Adipose tissue (tissue), 3 donors: ENCODE data around the gene ZNF516. TPM values are rescaled to one million over a fixed set of nuclear protein-coding genes. Genes with fewer than 3 reads are reported as not detected.

ENCODE experiments used
- H3K27ac ChIP-seq: one replicate; pipeline ENCODE4 v1.5.1; 2013; ENCODE audit warnings: low read depth, low read length
- WGBS, 3 donors: extraction: QIAGEN DNeasy Blood & Tissue Kit; methylation state at CpG; one replicate each; pipeline ENCODE4 v1.1.7; 2013; 5-methylcytosine and 5-hydroxymethylcytosine counted together
- polyA plus RNA-seq, 3 donors: library from polyadenylated mRNA; stranded (reverse); fragments of 200-250 nt; gene quantifications; one replicate each; pipeline ENCODE4 v1.2.3, GENCODE V29; 2013
- donor health status: healthy with polysubstance abuse.
- donor health status: Bipolar disorder and iron deficiency.
- donor health status: healthy.

Gene ZNF516
- polyA plus RNA-seq, 3 donors, result 3.1 to 4.7 (median 4.2) TPM

DNA sequence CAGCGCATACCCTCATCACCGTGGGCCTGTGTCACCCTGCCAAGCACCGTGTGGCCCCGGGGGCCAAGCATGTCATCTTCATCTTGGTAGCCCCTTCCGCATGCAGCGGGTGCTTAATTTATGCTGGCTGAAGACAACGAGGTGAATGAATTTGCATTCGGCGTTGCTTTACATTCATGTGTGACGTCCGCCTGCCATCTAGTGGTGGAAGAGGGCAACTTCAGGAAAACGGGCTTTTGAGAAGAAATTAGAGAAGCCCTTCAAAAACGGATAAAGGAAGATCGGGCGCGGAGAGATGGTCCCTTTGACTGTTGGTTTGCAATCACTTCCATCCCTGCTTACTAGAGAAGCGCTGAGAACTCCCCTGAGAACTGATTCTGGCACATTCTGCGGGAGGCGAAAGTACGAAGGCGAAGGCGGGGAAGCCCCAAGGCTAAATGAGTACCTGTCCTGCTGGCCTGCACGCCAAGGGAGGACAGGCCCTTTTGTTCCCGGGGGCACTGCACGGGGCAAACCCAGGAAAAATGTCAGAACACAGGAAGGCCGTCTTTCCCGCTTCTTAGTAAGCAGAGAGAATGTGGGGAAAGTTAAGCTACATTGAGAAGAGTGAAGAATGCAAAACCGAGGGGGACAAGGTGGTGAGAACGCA is 145.9 kb downstream of the ZNF516 start:
- 20 to 35% (median 30%) methylated on average over 29 of the region's 29 CpGs for WGBS, 3 donors
- H3K27ac ChIP-seq, result no peak overlapping the region

DNA sequence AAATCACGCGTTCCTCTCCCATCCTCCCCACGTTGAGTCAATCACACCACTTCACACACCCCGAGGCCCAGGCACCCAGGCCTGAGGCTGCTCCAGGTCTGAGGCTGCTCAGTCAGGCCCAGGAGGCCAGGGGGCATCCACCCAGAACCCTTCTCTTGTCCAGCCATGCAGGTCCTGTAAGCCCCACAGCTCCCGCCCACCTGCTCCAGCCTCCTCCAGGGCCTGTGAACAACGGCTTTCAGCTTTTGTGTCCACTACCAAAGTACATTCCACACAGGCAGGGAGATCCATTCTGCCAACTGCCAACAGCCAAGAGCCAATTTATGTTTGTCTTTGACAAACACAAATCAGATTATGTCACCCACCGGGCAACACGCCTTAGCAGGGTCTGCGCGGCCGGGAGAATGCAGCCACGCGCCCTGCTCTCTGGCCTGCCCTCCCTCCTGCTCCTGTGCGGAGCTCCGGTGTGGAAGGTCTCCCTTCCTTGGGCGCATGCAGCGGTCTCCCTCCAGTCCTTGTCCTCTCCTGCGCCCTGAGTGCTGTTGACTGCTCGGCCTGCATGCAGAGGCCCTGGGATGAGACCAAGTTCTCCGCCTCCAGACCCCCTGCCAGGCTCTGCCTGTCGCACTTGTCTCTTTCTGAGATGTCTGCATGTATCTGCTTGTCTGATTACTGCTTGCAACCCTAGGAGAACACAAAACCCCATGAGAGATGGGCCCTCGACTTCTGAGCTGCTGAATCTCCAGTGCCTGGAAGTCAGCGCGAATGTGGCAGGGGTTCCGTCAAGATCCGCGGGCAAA is 146.6 kb downstream of the ZNF516 start:
- no peak overlapping the region for H3K27ac ChIP-seq
- WGBS, 3 donors, result 36 to 88% (median 81%) methylated on average over 27 of the region's 27 CpGs

GRCh38 chr18:76347341-76347740 is 147.7 kb downstream of the ZNF516 start:
- H3K27ac ChIP-seq, result no peak overlapping the region
- WGBS, 3 donors, result 89 to 94% (median 93%) methylated on average over 6 to 7 of the region's 7 CpGs

GRCh38 chr18:76346490-76347130 is 148.4 kb downstream of the ZNF516 start:
- no peak overlapping the region for H3K27ac ChIP-seq
- 88 to 93% (median 91%) methylated on average over 29 of the region's 29 CpGs for WGBS, 3 donors

GRCh38 chr18:76345901-76346300 is 149.1 kb downstream of the ZNF516 start:
- no peak overlapping the region for H3K27ac ChIP-seq
- WGBS, 3 donors, result 89 to 98% (median 92%) methylated on average over 4 of the region's 4 CpGs

DNA sequence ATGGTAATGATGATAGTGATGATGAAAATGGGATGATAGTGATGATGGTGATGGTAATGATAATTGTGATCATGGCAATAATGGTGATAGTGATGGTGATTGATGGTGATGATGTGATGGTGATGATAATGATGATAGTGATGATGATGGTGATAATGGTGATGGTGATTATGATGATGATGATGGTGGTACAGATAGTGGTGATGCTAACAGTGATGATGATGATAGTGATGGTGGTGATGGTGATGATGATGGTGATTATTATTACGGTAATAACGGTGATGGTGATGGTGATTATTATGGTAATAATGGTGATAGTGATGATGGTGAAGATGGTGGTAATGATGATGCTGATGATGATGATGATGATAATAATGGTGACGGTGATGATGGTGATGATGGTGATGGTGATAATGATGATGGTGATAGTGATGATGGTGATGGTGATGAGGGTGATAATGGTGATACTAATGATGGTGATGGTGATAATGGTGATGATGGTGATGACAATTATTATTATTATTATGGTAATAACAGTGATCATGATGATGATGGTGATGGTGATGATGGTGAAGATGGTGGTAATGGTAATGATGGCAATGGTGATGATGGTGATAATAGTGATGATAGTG is 151.0 kb downstream of the ZNF516 start:
- H3K27ac ChIP-seq, result no peak overlapping the region
- 95 to 97% (median 97%) methylated on average over 3 of the region's 3 CpGs for WGBS, 3 donors

GRCh38 chr18:76340410-76340809 is 154.6 kb downstream of the ZNF516 start:
- H3K27ac ChIP-seq, result no peak overlapping the region
- WGBS, 3 donors, result 79 to 92% (median 88%) methylated on average over 2 of the region's 2 CpGs

- no peak overlapping the region for H3K27ac ChIP-seq
- 43 to 65% (median 58%) methylated on average over 2 of the region's 2 CpGs for WGBS, 3 donors
Measured at GRCh38 chr18:76339246-76339620, 155.8 kb downstream of the ZNF516 start.

DNA sequence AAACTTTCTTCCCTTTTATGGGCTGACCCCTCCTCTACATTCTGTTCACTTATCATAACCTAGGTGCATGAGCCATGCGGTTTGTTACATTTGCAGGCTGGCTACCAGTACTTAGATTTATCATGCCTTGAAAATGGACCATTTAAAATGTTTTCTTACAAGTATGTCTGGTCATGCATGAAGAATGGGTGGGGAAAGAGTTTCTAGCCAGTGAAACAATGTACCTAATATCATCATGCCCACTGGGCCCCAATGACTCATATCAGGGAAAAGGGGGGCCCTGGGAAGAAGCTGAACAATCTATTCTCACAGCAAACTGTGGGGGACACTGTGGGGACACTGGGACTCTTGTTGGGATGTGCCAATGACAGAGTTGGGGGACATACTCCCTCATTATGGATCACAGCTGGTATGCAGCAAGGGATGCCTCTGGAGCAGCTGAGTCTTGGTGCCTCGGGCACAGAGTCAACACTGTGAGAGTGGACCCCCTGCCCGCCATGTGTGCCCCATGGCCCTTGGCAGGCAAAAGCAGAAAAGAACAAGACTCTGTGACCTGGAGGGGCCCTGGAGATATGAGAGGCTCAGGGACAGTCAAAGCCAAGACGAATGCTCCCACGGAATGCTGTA is 156.3 kb downstream of the ZNF516 start:
- H3K27ac ChIP-seq, result no peak overlapping the region
- WGBS, 3 donors, result 76 to 82% (median 78%) methylated on average over 5 of the region's 5 CpGs

- 88 to 95% (median 94%) methylated on average over 9 of the region's 9 CpGs for WGBS, 3 donors
- no peak overlapping the region for H3K27ac ChIP-seq
Measured at GRCh38 chr18:76338088-76338487, 157.0 kb downstream of the ZNF516 start.

DNA sequence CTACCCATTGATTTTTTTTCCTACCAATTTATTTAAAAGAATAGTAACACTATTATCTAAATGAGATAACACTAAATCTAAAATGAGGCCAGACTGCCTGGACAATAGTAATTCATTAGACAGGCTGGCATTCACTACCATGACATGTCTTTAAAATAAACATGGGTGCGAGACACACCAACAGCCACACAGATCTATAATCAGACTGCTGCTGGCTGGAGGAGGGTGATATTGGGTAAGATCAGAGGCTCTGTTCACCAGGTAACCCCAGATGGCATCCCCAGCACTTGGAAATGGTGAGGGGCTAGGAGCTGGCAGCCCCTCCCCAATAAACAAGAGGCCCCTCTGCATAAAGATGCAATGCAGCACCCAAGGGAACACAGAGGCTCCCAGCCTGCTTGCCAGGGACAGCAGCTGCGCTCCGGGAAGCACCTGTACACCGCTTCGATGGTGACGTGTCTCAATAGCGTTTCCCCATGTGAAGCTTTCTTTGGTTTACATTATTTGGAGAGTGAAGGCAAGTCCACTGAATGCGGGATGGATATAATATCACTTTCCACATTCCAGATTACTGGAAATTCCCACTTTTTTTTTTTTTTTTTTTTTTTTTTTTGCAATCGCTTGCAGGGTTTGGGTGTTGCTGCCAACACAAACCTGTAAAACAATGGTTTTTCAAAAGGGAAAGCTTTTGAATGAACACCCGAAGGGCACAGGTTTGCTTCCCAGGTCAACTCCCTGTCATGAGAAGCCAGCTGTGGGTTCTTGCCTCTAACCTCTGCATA is 159.0 kb downstream of the ZNF516 start:
- WGBS, 3 donors, result 74 to 79% (median 75%) methylated on average over 10 of the region's 10 CpGs
- H3K27ac ChIP-seq, result no peak overlapping the region

- WGBS, 3 donors, result 70 to 77% (median 71%) methylated on average over 4 of the region's 4 CpGs
Measured at GRCh38 chr18:76328140-76328539, 166.9 kb downstream of the ZNF516 start.

GRCh38 chr18:76323891-76324290 is 171.2 kb downstream of the ZNF516 start:
- WGBS, 3 donors, result 31 to 90% (median 90%) methylated on average over 7 of the region's 7 CpGs
- no peak overlapping the region for H3K27ac ChIP-seq

More at GRCh38 chr18:76328140-76328539, 166.9 kb downstream of the ZNF516 start:
- H3K27ac ChIP-seq, result no peak overlapping the region

DNA sequence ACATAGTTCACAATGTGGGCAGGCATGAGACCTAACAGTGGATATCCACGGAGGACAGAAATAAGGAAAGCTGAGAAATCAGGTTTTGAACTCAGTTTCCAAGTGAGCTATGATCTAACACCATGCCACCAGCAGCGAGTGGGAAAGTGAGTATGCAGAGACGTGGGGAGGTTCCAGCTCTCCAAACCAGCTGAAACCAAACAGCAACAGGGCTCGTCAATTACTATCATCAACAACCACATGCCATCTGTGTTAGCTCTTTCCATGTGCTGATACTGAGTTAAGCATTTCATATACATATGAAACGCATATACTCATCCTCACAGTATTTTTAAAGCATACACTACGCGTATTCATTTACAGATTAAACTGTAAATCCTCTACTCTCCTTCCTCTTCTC is 172.4 kb downstream of the ZNF516 start:
- no peak overlapping the region for H3K27ac ChIP-seq
- 91 to 94% (median 92%) methylated on average over 7 of the region's 7 CpGs for WGBS, 3 donors

GRCh38 chr18:76319366-76319765 is 175.7 kb downstream of the ZNF516 start:
- 87 to 92% (median 89%) methylated on average over 5 of the region's 5 CpGs for WGBS, 3 donors

DNA sequence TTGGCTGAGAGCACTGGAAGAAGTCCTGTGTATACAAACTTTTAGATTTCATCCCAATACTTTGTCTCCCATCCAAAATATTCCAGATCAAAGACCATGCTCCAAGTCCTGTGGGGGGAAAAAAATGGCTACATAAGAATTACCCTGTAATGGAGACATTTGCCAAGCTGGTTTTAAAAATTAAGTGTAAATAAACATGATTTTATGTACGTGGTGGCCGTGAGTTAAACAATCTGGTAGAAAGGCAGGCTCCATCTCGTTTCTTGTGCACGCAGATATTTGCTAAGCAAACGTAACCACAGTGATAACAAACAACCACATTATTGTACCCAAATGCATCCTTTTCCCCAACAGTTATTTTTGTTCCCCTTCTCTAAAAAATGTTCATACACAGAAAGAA is 176.4 kb downstream of the ZNF516 start:
- no peak overlapping the region for H3K27ac ChIP-seq
- WGBS, 3 donors, result 37 to 85% (median 69%) methylated on average over 5 of the region's 5 CpGs

More at GRCh38 chr18:76319366-76319765, 175.7 kb downstream of the ZNF516 start:
- no peak overlapping the region for H3K27ac ChIP-seq

GRCh38 chr18:76317136-76317535 is 177.9 kb downstream of the ZNF516 start:
- no peak overlapping the region for H3K27ac ChIP-seq
- WGBS, 3 donors, result 81 to 96% (median 83%) methylated on average over 1 of the region's 1 CpG

DNA sequence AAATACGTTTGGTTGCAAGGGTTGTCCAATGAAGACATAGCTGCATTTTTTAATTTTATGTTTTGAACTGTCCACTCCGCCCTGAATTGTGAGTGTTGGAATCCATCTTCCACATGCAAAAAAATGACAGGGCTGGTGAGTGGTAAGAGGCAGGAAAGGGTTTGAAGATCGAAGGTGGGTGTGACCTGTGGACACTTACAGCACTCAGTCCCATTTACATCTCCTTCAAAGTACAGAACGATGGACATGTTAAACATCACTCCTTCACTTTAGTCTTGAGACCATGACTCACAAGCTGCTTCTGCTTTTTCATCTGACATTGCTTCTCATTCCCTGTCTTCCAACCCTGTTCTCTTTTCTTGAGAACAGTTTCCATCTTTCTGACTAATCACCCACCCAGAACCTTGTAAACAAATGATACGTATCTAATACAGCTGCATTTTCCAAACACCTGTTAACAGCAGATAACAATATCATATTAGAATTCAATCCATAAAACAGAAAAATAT is 179.3 kb downstream of the ZNF516 start:
- no peak overlapping the region for H3K27ac ChIP-seq
- 54 to 60% (median 57%) methylated on average over 5 of the region's 5 CpGs for WGBS, 3 donors
